NCI-H345 treated with DMSO at 0.1 percent for 48 hours (cell line): ENCODE data around the gene STARD9.
"Not testable (repeated sequence)": the region's sequence is repeated elsewhere in the genome, so short reads cannot be mapped to it uniquely, and the experiment has no call there.

ENCODE experiments used
- DNase-seq: peaks from one replicate; lab custom pipeline; 2025; ENCODE audit not compliant: unreplicated experiment; lab: John Stamatoyannopoulos, UW

The STARD9 gene

GRCh38 chr15:42590619-42591237 lies 15.3 kb downstream of the STARD9 start:
- DNase-seq = no peak

- no peak for DNase-seq
Measured at GRCh38 chr15:42591238-42591934, 16.0 kb downstream of the STARD9 start.

DNA sequence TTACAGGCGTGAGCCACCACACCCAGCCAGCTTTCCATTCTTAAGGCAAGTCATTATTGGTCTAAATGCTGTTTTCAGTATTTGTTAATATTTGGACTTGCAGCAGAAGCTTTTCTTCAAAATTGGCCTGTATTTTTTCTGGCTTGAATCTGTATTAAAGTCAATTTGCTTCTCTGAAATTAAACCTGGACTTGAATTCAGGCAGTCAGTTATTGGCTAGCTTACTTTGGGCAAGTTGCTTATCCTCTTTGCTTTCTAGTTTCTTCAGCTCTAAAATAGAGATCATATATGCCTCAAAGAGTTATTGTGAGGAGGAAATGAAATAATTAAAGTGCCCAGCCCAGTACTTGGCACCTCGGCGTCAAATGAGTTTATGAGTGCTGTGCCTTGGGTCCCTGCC lies 17.3 kb downstream of the STARD9 start:
- no peak for DNase-seq

- no peak for DNase-seq
Measured at GRCh38 chr15:42593143-42593542, 17.7 kb downstream of the STARD9 start.

GRCh38 chr15:42594095-42594494 lies 18.7 kb downstream of the STARD9 start:
- no peak for DNase-seq

GRCh38 chr15:42595626-42596240 lies 20.3 kb downstream of the STARD9 start:
- DNase-seq = no peak

GRCh38 chr15:42601316-42601715 lies 25.9 kb downstream of the STARD9 start:
- not testable (repeated sequence) for DNase-seq

GRCh38 chr15:42602501-42602900 lies 27.1 kb downstream of the STARD9 start:
- no peak for DNase-seq

DNA sequence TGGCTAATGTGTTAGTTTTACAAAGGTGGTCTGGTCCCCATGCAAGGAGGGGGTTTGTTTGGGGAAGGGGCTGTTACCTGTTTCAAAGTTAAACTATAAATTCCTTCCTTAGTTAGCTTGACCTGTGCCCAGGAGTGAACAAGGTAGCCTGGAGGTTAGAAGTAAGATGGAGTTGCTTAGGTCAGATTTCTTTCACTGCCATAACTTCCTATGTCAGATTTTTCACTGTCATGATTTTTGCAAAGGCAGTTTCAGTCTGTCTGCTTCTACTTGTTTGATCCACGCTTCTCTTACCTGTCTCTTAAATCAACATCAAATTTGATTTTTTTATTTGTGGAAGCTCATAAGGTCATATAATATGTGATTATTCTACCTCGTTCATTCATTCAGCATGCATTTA lies 28.6 kb downstream of the STARD9 start:
- DNase-seq = no peak

GRCh38 chr15:42604894-42605744 lies 29.7 kb downstream of the STARD9 start:
- DNase-seq = no peak

DNA sequence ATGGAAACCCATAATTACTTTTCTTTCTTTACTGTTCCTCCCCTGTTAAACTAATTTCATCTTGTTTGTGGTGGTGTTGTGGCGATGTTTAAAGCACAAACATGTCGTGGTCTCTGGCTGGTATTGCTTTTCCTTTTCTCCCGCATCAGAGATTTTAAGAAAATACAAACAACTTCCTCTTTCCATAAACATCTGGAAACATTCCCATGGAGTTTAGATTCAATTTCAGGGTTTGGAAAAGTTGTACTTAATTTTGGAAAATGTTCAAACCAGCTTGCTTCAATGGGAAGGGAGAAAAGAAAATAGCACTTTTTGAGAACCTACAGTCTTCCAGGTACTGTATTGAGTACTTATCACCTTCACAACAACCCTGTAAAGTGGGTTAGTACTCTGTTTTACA lies 30.4 kb downstream of the STARD9 start:
- no peak for DNase-seq

GRCh38 chr15:42608110-42608531 lies 32.7 kb downstream of the STARD9 start:
- no peak for DNase-seq

DNA sequence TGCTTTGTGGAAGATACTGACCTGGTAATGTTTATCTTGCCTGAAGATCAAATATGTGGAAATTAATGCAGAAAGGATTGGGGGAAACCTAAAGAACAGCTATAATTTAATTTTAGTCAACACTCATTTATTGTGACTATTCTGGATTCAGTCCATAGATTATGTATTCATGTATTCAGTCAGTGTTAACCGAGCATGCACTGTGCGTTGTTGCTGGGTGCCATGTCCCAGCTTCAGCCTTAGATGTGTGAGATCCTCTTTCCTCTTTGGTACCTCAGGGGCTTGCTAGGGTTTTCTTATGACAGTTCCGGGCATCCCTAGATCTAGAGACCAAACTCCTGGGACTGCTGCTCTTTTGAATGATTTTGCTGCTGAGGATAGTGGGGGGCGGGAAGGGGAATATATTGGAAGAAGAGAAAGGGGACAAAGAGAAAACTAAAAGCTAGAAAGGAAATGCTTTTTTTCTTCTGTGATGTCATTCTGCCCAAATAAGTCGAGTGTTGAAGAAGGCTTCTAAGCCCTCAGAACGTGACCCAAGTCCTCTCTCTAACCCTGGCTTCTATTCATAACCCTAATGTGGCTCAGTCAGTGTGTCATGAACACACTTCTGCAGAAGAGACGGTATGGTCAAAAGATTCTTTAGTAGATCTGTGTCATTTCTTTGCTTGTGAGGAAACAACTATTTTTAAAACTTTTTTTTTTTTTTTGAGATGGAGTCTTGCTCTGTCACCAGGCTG lies 33.5 kb downstream of the STARD9 start:
- no peak for DNase-seq

GRCh38 chr15:42611532-42611931 lies 36.1 kb downstream of the STARD9 start:
- DNase-seq = no peak

GRCh38 chr15:42612367-42612912 lies 37.0 kb downstream of the STARD9 start:
- no peak for DNase-seq

- DNase-seq = no peak
Measured at GRCh38 chr15:42616107-42616506, 40.7 kb downstream of the STARD9 start.

GRCh38 chr15:42619656-42620371 lies 44.4 kb downstream of the STARD9 start:
- no peak for DNase-seq

- DNase-seq = no peak
Measured at GRCh38 chr15:42621386-42621785, 46.0 kb downstream of the STARD9 start.

GRCh38 chr15:42621996-42622925 lies 46.9 kb downstream of the STARD9 start:
- no peak for DNase-seq
